GM12878 (cell line): ENCODE results near the gene BSN. TPM values are rescaled to one million over a fixed set of nuclear protein-coding genes. Genes with fewer than 3 reads are reported as not detected.

ENCODE experiments used
- ASH2L ChIP-seq: fragments of 300-600, 200-600 bp; sonication (generic); IDR thresholded peaks from 2 replicates; pipeline ENCODE4 v1.6.1; 2017; ENCODE audit warnings: low read depth, mild to moderate bottlenecking, borderline replicate concordance
- ATF2 ChIP-seq: IDR thresholded peaks from 2 replicates; pipeline ENCODE4 v1.6.1; 2012; ENCODE audit warnings: low read length, inconsistent platforms
- ATF7 ChIP-seq: fragments of 450-650 bp; IDR thresholded peaks from 2 replicates; pipeline ENCODE4 v1.6.1; 2016; ENCODE audit warnings: low read depth, mild to moderate bottlenecking
- CBFB ChIP-seq: IDR thresholded peaks from 2 replicates; pipeline ENCODE4 v1.6.1; 2016; ENCODE audit warnings: antibody characterized with exemption, low read depth
- CHD2 ChIP-seq: IDR thresholded peaks from 2 replicates; pipeline ENCODE4 v1.6.1; 2011; ENCODE audit warnings: low read depth, low read length, improper control_type of control experiment, borderline replicate concordance
- EED ChIP-seq: sonication (generic); IDR thresholded peaks from 2 replicates; pipeline ENCODE4 v1.6.1; 2016; ENCODE audit warnings: antibody characterized with exemption, low read depth
- EGR1 ChIP-seq, 2 experiments: IDR thresholded peaks; 1 replicate in 1 of 2; 2 replicates in 1 of 2; pipeline ENCODE4 v1.6.1; 2011 to 2012; ENCODE audit warnings: low read depth in 2 of 2, low read length in 2 of 2, borderline replicate concordance in 1 of 2, mild to moderate bottlenecking in 1 of 2, moderate library complexity in 1 of 2
- ETV6 ChIP-seq, 2 experiments: fragments of 450-650 bp in 1 of 2; IDR thresholded peaks in 1 of 2; conservative IDR thresholded peaks in 1 of 2; 2 replicates each; pipeline ENCODE4 v1.6.1; 2014; ENCODE audit warnings: antibody characterized with exemption in 1 of 2, borderline replicate concordance in 1 of 2, low read depth in 1 of 2, mild to moderate bottlenecking in 1 of 2, moderate library complexity in 1 of 2
- HDGF ChIP-seq: fragments of 450-650 bp; IDR thresholded peaks from 2 replicates; pipeline ENCODE4 v1.6.1; 2016; ENCODE audit warnings: antibody characterized with exemption
- IKZF2 ChIP-seq, 2 experiments: fragments of 450-650 bp; IDR thresholded peaks; 2 replicates each; pipeline ENCODE4 v1.6.1; 2017; ENCODE audit warnings: mild to moderate bottlenecking in 2 of 2, moderate library complexity in 2 of 2
- JUND ChIP-seq: IDR thresholded peaks from 2 replicates; pipeline ENCODE4 v1.6.1; 2012; ENCODE audit warnings: low read depth, mild to moderate bottlenecking, low read length, improper control_type of control experiment, moderate library complexity
- MXI1 ChIP-seq: fragments of 150-350 bp; IDR thresholded peaks from 2 replicates; pipeline ENCODE4 v1.6.1; 2011; ENCODE audit warnings: low read depth, mild to moderate bottlenecking, inconsistent platforms, low read length, improper control_type of control experiment
- NBN ChIP-seq: fragments of 450-650 bp; IDR thresholded peaks from 2 replicates; pipeline ENCODE4 v1.6.1; 2016
- NFYB ChIP-seq: IDR thresholded peaks from 2 replicates; pipeline ENCODE4 v1.6.1; 2011; ENCODE audit warnings: low read depth, mild to moderate bottlenecking, low read length, improper control_type of control experiment, moderate library complexity; ENCODE audit not compliant: insufficient read depth
- POLR2A ChIP-seq: IDR thresholded peaks from 2 replicates; pipeline ENCODE4 v1.6.1; 2011; ENCODE audit warnings: low read depth, mild to moderate bottlenecking, low read length
- RAD21 ChIP-seq: IDR thresholded peaks from 2 replicates; pipeline ENCODE4 v1.6.1; 2011; ENCODE audit warnings: mild to moderate bottlenecking, low read depth, low read length, moderate library complexity; ENCODE audit not compliant: insufficient read depth
- SIN3A ChIP-seq: IDR thresholded peaks from 2 replicates; pipeline ENCODE4 v1.6.1; 2012; ENCODE audit warnings: low read depth, low read length, improper control_type of control experiment
- SMAD1 ChIP-seq: fragments of 450-650 bp; IDR thresholded peaks from 2 replicates; pipeline ENCODE4 v1.6.1; 2018; ENCODE audit warnings: mild to moderate bottlenecking, low read depth; ENCODE audit not compliant: partially characterized antibody
- SP1 ChIP-seq: IDR thresholded peaks from one replicate; pipeline ENCODE4 v1.6.1; 2011; ENCODE audit warnings: low read depth, low read length
- SUPT20H ChIP-seq: IDR thresholded peaks from 2 replicates; pipeline ENCODE4 v1.6.1; 2011; ENCODE audit warnings: low read depth, mild to moderate bottlenecking, low read length, moderate library complexity, borderline replicate concordance; ENCODE audit not compliant: control insufficient read depth
- TBL1XR1 ChIP-seq: IDR thresholded peaks from 2 replicates; pipeline ENCODE4 v1.6.1; 2012; ENCODE audit warnings: low read depth, low read length, improper control_type of control experiment
- TCF7 ChIP-seq: IDR thresholded peaks from 2 replicates; pipeline ENCODE4 v1.6.1; 2014; ENCODE audit warnings: antibody characterized with exemption, borderline replicate concordance
- WRNIP1 ChIP-seq: IDR thresholded peaks from 2 replicates; pipeline ENCODE4 v1.6.1; 2011; ENCODE audit warnings: low read depth, low read length, improper control_type of control experiment, borderline replicate concordance
- ZNF217 ChIP-seq: fragments of 450-650 bp; IDR thresholded peaks from 2 replicates; pipeline ENCODE4 v1.6.1; 2017; ENCODE audit warnings: antibody characterized with exemption, mild to moderate bottlenecking
- ZNF592 ChIP-seq: fragments of 450-650 bp; IDR thresholded peaks from 2 replicates; pipeline ENCODE4 v1.6.1; 2017; ENCODE audit warnings: mild to moderate bottlenecking, moderate library complexity
- polyA plus RNA-seq, 11 experiments: library from polyadenylated mRNA; depleted of rRNA in 4 of 11; unstranded in 6 of 11; stranded (reverse) in 5 of 11; fragments of >200 nt; fragmentation: Nextera tagmentation in 4 of 11; fragmentation: Illumina TruSeq in 1 of 11; extraction: Ambion mirVana in 4 of 11; extraction: Trizol in 1 of 11; gene quantifications; 1 replicate in 1 of 11; 2 replicates in 10 of 11; pipeline versions ENCODE4 v1.2.1 to v1.2.3, GENCODE V29; 2011 to 2016; ENCODE audit warnings: inconsistent platforms in 2 of 11, missing spikeins in 2 of 11, low read depth in 1 of 11
- total RNA-seq, 4 experiments: library from RNA; depleted of rRNA in 3 of 4; stranded (reverse); fragments of >200 nt in 3 of 4; fragmentation: Illumina TruSeq in 1 of 4; extraction: Trizol in 1 of 4; gene quantifications; 2 replicates each; pipeline versions ENCODE4 v1.2.1 to v1.2.3, GENCODE V29; 2013 to 2021

Gene BSN
- total and polyA plus RNA-seq, 10 of the 15 experiments (the other 5 are each of a cell fraction or from before 2014, with no cell fraction given): under 0.01 to 0.19 (median 0.05) TPM; not detected in 1

DNA sequence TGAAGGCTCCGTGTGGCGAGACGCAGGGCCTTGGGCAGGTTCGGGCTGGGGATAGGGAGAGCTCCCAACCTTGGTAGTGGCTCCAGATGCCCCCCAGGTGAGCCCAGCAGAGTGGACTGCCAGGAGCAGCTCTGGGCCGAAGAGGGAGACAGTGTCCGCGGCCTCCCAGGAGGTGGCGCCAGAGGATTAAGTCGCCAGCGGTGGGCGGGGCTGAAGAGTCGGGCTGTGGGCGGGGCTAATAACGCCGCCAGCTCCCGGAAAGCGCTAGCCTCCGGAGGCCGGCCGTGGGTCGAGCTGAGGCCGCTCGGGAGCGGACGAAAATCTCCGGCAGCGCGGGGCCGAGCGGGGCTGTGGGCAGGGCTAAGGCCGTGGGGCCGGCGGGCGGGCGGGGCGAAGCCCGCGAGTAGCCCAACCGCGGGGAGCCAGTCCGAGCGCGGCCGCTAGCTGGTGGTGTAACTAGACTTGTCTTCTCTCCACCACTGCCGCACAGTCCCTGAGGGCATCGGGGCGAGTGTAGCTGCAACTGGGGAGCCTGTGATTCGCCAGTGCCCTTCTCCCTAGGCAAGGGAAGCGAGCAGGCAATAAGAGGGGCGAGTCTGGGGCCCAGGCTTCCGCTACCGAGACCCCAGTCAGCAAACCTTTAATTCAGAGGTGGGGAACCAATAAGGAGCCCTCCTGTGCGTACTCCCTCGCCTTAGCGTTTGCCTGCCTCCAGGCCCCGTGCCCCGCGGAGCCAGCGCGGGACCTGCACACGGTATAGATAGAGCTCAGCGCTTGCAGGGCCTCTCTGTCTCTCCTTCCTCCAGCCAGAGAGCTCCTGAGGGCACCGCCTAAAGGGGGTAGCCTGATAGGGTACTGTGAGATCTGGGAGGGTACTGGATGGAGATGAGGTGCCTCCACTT, 14.4 kb upstream of the BSN start (continued):
- 0 out of 2 replicates have a peak, but pooled peaks have one; percentile 61 for TF ChIP-seq ZNF592
- TF ChIP-seq HDGF: no peak
- TF ChIP-seq SUPT20H: no peak
- no peak for TF ChIP-seq JUND
- peak; percentile 79 for TF ChIP-seq SP1
- no peak for TF ChIP-seq SIN3A
- peak in 1 of 2 experiments; percentile 52; a peak in 1 of 3 replicates for TF ChIP-seq EGR1 (IDR thresholded peaks at IDR 0.05; ENCODE audit: borderline replicate concordance in 1 of 2, low read depth in 2 of 2, low read length in 2 of 2)
- TF ChIP-seq MXI1: 0 out of 2 replicates have a peak, but pooled peaks have one; percentile 25
- TF ChIP-seq WRNIP1: no peak
- TF ChIP-seq SMAD1: no peak
- no peak for TF ChIP-seq CHD2
- no peak for TF ChIP-seq IKZF2 (IDR thresholded peaks at IDR 0.05)
- TF ChIP-seq POLR2A: 0 out of 2 replicates have a peak, but pooled peaks have one; percentile 36
- TF ChIP-seq EED: no peak
- no peak for TF ChIP-seq ETV6 (conservative IDR thresholded peaks at IDR 0.05 in 1 of 2, IDR thresholded peaks at IDR 0.05 in 1 of 2; ENCODE audit: borderline replicate concordance in 1 of 2, low read depth in 1 of 2)
- peak; percentile 94 for TF ChIP-seq RAD21
- no peak for TF ChIP-seq ASH2L
- no peak for TF ChIP-seq TBL1XR1
- TF ChIP-seq CBFB: no peak
- TF ChIP-seq ATF2: no peak
- no peak for TF ChIP-seq ATF7
- no peak for TF ChIP-seq NFYB
- no peak for TF ChIP-seq NBN
- no peak for TF ChIP-seq TCF7
- no peak for TF ChIP-seq ZNF217
